ENCODE results near the gene C11orf16.
A peak's percentile ranks its signal among the peaks of the same experiment; 100 is the strongest.

- TF ChIP-seq CTCF (IDR thresholded peaks at IDR 0.05) (peak; percentile 40 to 70 (median 61)), POLR2A (IDR thresholded peaks at IDR 0.05) (peak in 1 of 2 donors; percentile 45)
Measured at GRCh38 chr11:8913961-8914660, 18.6 kb downstream of the C11orf16 start.
